PC-9 (cell line): ENCODE measurements around the gene ZNF175. TPM values are rescaled to one million over a fixed set of nuclear protein-coding genes. Genes with fewer than 3 reads are reported as not detected.

Experiments used
- BruUV-seq: library from RNA; stranded (reverse); fragments of 400-500 nt; replicated peaks from 2 replicates; lab custom pipeline; 2021; lab: Mats Ljungman, UMichigan
- CTCF ChIA-PET: fragments of 300-600 bp; sonication (Branson Sonifier 250); formaldehyde crosslinking; loops from one replicate; lab custom pipeline; 2022; ENCODE audit warnings: antibody characterized with exemption; lab: Charles Lee
- POLR2A ChIA-PET: fragments of 300-600 bp; sonication (Branson Sonifier 250); formaldehyde crosslinking; loops from one replicate; lab custom pipeline; 2022; ENCODE audit warnings: antibody characterized with exemption; ENCODE audit not compliant: unreplicated experiment; lab: Charles Lee
- DNase-seq, 2 experiments: peaks; one replicate each; pipeline versions ENCODE4 v3.0.0 to v3.0.0-alpha.2; 2015 to 2022; ENCODE audit warnings: mixed read lengths in 1 of 2
- H2AFZ ChIP-seq: fragments of 200-600 bp; sonication (generic); 2 replicates; pipeline ENCODE4 v1.8.1; 2017; ENCODE audit warnings: antibody characterized with exemption
- H3F3A ChIP-seq: fragments of 200-600 bp; sonication (generic); 2 replicates; pipeline ENCODE4 v1.8.1; 2017; ENCODE audit warnings: antibody characterized with exemption, mild to moderate bottlenecking, low read depth; ENCODE audit not compliant: insufficient read depth
- H3K27ac ChIP-seq: fragments of 200-600 bp; sonication (generic); 2 replicates; pipeline ENCODE4 v1.6.1; 2016; ENCODE audit warnings: mixed run types
- H3K27me3 ChIP-seq: fragments of 200-600 bp; sonication (generic); 2 replicates; pipeline ENCODE4 v1.6.1; 2016; ENCODE audit warnings: low read depth, mixed run types; ENCODE audit not compliant: insufficient read depth
- H3K36me3 ChIP-seq: fragments of 200-600 bp; sonication (generic); 2 replicates; pipeline ENCODE4 v1.6.1; 2016; ENCODE audit warnings: low read depth, mixed run types
- H3K4me1 ChIP-seq: fragments of 200-600 bp; sonication (generic); replicated peaks from 2 replicates; pipeline ENCODE4 v1.6.1; 2016; ENCODE audit warnings: mixed run types; ENCODE audit not compliant: insufficient read depth
- H3K4me2 ChIP-seq: fragments of 200-600 bp; sonication (generic); 2 replicates; pipeline ENCODE4 v1.6.1; 2017; ENCODE audit warnings: mixed run types
- H3K4me3 ChIP-seq: fragments of 200-600 bp; sonication (generic); 2 replicates; pipeline ENCODE4 v1.6.1; 2016; ENCODE audit warnings: mixed run types
- H3K79me2 ChIP-seq: fragments of 200-600 bp; sonication (generic); 2 replicates; pipeline ENCODE4 v1.6.1; 2017; ENCODE audit warnings: low read depth, mixed run types
- H3K9me2 ChIP-seq: fragments of 200-600 bp; sonication (generic); 2 replicates; pipeline ENCODE4 v1.8.1; 2017; ENCODE audit warnings: mild to moderate bottlenecking; ENCODE audit not compliant: insufficient read depth
- H3K9me3 ChIP-seq: fragments of 200-600 bp; sonication (generic); 2 replicates; pipeline ENCODE4 v1.8.1; 2016; ENCODE audit warnings: low read depth; ENCODE audit not compliant: insufficient read depth
- H4K20me1 ChIP-seq: fragments of 200-600 bp; sonication (generic); 2 replicates; pipeline ENCODE4 v1.8.1; 2017; ENCODE audit not compliant: insufficient read depth
- EZH2 ChIP-seq: fragments of 200-600 bp; sonication (generic); IDR thresholded peaks from 2 replicates; pipeline ENCODE4 v1.8.0; 2017; ENCODE audit warnings: antibody characterized with exemption, low read depth
- intact Hi-C: fragments of 100-400 bp; cut with micrococcal nuclease; formaldehyde crosslinking; loops from one replicate; pipeline ENCODE4 v1.10.0; 2022; ENCODE audit not compliant: unreplicated experiment
- total RNA-seq: library from RNA; stranded (reverse); gene quantifications from 2 replicates; pipeline ENCODE4 v1.2.3, GENCODE V29; 2021
- TF ChIP-seq, protein P1 (sequence below): fragments of 200-600 bp; sonication (generic); conservative IDR thresholded peaks from 2 replicates; pipeline ENCODE4 v1.6.1; 2017; ENCODE audit warnings: mixed run types, antibody characterized with exemption, mild to moderate bottlenecking, moderate library complexity

ZNF175 gene
- total RNA-seq, 1 experiment from 2014 or later, result 11.7 TPM

DNA sequence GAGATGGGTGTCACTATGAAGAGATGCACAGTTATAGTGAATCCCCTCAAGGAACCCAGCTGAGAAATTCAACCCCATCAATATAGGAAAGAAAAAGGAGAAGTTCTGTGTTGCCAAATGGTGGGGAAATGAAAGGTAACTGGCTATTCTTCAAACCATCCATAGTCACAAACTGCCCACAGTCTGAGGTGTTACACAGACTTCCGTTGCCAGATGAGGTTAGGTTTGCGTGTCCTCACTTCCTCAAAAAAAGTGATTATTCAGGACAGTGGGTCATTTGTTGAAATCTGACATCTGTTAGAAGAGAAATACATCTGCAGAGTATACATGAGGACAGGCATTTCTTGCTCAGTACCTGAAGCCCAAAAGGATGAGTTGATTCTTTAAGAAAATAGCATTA is 50.1 kb downstream of the ZNF175 start:
- H3K9me3 ChIP-seq, result peaks cover 2% of the 10 kb centered on the region
- no peak overlapping the region for H3K4me2 ChIP-seq
- H2AFZ ChIP-seq, result no peak overlapping the region
- 0 out of 2 replicates have a peak, but pooled peaks cover 3% of the 10 kb centered on the region for H4K20me1 ChIP-seq
- H3K27me3 ChIP-seq, result peaks cover 90% of the 10 kb centered on the region
- DNase-seq, result no peak
- no peaks in the 10 kb centered on the region for H3F3A ChIP-seq
- H3K36me3 ChIP-seq, result no peaks in the 10 kb centered on the region
- H3K79me2 ChIP-seq, result no peaks in the 10 kb centered on the region
- H3K4me3 ChIP-seq, result no peak overlapping the region
- H3K9me2 ChIP-seq, result no peaks in the 10 kb centered on the region
- TF ChIP-seq, protein P1, sequence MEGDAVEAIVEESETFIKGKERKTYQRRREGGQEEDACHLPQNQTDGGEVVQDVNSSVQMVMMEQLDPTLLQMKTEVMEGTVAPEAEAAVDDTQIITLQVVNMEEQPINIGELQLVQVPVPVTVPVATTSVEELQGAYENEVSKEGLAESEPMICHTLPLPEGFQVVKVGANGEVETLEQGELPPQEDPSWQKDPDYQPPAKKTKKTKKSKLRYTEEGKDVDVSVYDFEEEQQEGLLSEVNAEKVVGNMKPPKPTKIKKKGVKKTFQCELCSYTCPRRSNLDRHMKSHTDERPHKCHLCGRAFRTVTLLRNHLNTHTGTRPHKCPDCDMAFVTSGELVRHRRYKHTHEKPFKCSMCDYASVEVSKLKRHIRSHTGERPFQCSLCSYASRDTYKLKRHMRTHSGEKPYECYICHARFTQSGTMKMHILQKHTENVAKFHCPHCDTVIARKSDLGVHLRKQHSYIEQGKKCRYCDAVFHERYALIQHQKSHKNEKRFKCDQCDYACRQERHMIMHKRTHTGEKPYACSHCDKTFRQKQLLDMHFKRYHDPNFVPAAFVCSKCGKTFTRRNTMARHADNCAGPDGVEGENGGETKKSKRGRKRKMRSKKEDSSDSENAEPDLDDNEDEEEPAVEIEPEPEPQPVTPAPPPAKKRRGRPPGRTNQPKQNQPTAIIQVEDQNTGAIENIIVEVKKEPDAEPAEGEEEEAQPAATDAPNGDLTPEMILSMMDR, result no peak
- TF ChIP-seq EZH2, result no peak
- POLR2A ChIA-PET, result no interaction called here
- intact Hi-C loops, result no loop called here
- no TSS peak for BruUV-seq
- CTCF ChIA-PET, result no interaction called here
- H3K27ac ChIP-seq, result no peak overlapping the region
- H3K4me1 ChIP-seq, result no peaks in the 10 kb centered on the region

DNA sequence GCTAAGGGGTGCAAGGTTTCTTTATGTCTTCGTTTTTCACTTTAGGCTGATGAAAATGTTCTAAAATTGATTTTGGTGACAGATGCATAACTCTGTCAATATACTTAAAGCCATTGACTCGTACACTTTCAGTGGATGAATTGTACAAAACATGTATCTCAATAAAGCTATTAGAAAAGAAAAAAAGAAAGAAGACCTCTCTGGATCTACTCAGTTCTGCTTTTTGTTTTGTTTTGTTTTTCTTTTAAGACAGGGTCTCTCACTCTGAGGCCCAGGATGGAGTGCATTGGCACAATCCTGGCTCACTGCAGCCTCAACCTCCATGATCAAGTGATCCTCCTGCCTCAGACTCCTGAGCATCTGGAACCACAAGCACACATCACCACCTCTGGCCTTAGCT is 55.6 kb downstream of the ZNF175 start:
- no peak overlapping the region for H3K4me3 ChIP-seq
- no peak overlapping the region for H3K4me2 ChIP-seq
- H3K27me3 ChIP-seq, result peaks cover 76% of the 10 kb centered on the region
- H2AFZ ChIP-seq, result no peak overlapping the region
- H3K9me3 ChIP-seq, result peaks cover 2% of the 10 kb centered on the region
- TF ChIP-seq, protein P1, result no peak
- no peak for TF ChIP-seq EZH2
- BruUV-seq, result no TSS peak
- no peaks in the 10 kb centered on the region for H3K4me1 ChIP-seq
- no peak for DNase-seq
- no peak overlapping the region for H3K27ac ChIP-seq
- no peaks in the 10 kb centered on the region for H3F3A ChIP-seq
- intact Hi-C loops, result no loop called here
- ChIA-PET POLR2A (no interaction called here), CTCF (no interaction called here)
- H4K20me1 ChIP-seq, result 0 out of 2 replicates have a peak, but pooled peaks cover 3% of the 10 kb centered on the region
- no peaks in the 10 kb centered on the region for H3K36me3 ChIP-seq
- H3K79me2 ChIP-seq, result no peaks in the 10 kb centered on the region
- no peaks in the 10 kb centered on the region for H3K9me2 ChIP-seq

DNA sequence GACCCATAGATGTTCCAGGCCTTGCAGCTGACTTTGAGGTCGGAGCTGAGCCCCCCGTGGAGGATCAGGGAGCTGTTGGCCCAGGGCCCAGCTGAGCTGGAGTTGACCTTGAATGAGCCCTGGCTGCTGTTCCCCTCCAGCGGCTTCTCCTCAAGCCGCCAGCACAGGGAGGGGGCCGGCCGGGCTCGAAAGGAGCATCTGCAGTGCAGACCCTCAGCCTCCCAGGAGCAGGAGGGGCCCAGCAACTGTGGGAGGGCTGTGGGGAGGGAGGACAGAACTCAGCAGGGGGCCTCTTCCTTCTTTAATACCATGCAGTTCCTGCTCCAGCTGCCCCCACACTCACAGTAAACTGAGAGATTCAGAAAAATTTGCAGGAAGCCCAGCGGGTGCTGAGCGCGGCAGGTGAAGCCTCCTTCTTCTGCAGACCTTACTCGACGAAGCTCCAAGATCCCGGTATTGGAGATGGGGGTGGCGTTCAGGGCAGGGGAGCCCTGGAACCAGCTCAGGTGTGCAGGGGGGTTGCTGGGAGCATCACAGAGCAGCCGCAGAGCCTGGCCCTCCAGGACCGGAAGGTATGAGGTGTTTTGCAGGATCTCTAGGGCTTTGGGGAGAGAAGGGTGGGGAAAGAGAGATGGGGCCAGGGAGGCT is 56.5 kb downstream of the ZNF175 start:
- Histone ChIP-seq H3K9me2 (no peaks in the 10 kb centered on the region), H3K79me2 (no peaks in the 10 kb centered on the region), H3K27me3 (peaks cover 67% of the 10 kb centered on the region), H4K20me1 (0 out of 2 replicates have a peak, but pooled peaks cover 3% of the 10 kb centered on the region), H3K4me2 (no peak overlapping the region), H3K36me3 (no peaks in the 10 kb centered on the region), H3K4me3 (no peak overlapping the region), H2AFZ (no peak overlapping the region), H3K27ac (no peak overlapping the region), H3K9me3 (peaks cover 2% of the 10 kb centered on the region), H3F3A (no peaks in the 10 kb centered on the region), H3K4me1 (no peaks in the 10 kb centered on the region)
- BruUV-seq, result no TSS peak
- ChIA-PET POLR2A (no interaction called here), CTCF (no interaction called here)
- intact Hi-C loops, result no loop called here
- no peak for DNase-seq
- TF ChIP-seq EZH2, result 0 out of 2 replicates have a peak, but pooled peaks have one; percentile 23
- TF ChIP-seq, protein P1, result no peak
